ENCODE measurements around the gene SCARF1. TPM values are rescaled to one million over a fixed set of nuclear protein-coding genes. Genes with fewer than 3 reads are reported as not detected.
A peak's percentile ranks its signal among the peaks of the same experiment; 100 is the strongest.

The SCARF1 gene
- total RNA-seq, 2 experiments from 2014 or later: 2.7 to 3.2 TPM

DNA sequence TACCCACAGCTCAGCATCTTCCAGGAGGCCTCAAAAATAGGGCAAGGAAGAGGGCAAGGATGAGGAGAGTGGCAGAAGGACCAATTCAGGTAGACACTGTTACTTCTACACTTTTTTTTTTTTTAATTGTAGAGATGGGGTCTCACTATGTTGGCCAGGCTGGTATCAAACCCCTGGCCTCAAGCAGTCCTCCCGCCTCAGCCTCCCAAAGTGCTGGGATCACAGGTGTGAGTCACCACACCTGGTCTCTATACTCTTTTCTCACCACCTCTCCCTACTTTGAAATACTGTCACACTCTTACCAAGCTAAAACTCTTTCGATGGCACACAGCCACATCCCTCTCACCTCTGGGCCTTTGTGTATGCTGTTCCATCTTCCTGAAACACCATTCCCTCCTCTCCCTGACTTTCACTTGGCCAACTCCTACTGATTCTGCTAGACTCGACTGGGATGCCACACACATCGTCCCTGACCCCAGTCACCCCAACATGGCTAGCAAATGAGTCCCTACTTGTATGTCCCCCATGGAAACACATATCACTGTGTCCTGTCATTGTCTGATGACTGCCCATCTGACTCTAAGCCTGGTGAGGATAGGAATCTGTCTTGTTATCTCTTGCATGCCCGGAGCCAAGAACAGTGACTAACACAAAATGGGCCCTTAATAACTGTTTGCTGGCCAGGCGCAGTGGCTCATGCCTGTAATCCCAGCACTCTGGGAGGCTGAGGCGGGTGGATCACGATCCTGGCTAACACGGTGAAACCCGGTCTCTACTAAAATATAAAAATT lies 9.7 kb downstream of the SCARF1 start:
- POLR2A ChIA-PET: no interaction called here
- Mint-ChIP-seq H3K36me3 (no peaks in the 10 kb centered on the region), H3K9me3 (no peaks in the 10 kb centered on the region), H3K27ac (no peak overlapping the region), H3K4me1 (ENCODE audit: low read depth) (no peaks in the 10 kb centered on the region), H3K27me3 (no peaks in the 10 kb centered on the region), H3K4me3 (no peak overlapping the region)
- no peak for DNase-seq
- CTCF ChIA-PET: interaction anchor here (1.0 kb wide), 1 partner anchor 61 kb away, joined by 3 read pairs; no protein-coding TSS in a partner anchor
- intact Hi-C loops (cut with micrococcal nuclease): no loop called here

DNA sequence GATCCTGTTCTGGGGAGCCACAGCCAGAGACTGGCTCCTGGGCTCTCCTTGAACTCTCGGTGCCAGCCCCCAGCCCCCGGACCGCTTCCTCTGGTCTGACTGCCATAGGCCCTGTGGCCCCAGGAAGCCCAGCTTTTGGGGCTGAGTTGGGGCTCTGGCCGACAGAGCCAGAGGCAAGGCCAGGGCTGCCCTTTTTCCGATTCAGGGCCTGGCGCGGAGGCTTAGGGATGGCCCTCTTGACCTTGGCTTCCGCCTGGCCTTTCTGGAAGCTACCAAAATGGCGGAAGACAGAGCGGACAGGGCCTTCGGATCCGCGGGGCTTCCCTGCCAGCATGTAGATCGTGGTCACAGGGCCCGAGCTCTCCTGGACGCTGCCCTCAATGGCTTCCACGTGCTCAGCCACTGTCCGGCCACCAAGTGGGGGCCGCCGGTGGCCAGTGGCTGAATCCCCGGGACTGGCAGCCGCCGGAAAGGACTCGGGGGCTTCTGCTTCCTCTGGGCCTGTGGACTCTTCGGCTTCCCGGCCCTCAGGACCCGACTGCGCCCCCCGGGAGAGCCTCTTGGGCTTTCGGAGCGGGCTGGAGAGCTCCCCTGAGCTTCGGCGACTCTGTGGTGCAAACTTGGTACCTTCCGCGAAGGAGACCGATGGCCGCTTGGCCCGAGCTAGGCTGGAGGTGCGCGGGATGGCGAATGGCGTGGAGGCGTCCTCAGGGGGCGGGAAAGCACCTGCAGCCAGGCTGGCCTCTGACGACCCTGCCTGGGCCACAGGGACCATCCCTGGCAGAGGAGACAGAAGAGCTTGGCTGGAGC lies 10.5 kb downstream of the SCARF1 start:
- no peak overlapping the region for H3K4me3 Mint-ChIP-seq
- POLR2A ChIA-PET: no interaction called here
- intact Hi-C loops (cut with micrococcal nuclease): no loop called here
- no peak for DNase-seq
- H3K9me3 Mint-ChIP-seq: no peaks in the 10 kb centered on the region
- H3K27me3 Mint-ChIP-seq: no peaks in the 10 kb centered on the region
- no peak overlapping the region for H3K27ac Mint-ChIP-seq
- H3K4me1 Mint-ChIP-seq (ENCODE audit: low read depth): peaks cover 2% of the 10 kb centered on the region
- no peaks in the 10 kb centered on the region for H3K36me3 Mint-ChIP-seq
- CTCF ChIA-PET: interaction anchor here (1.0 kb wide), 1 partner anchor 60 kb away, joined by 3 read pairs; no protein-coding TSS in a partner anchor

DNA sequence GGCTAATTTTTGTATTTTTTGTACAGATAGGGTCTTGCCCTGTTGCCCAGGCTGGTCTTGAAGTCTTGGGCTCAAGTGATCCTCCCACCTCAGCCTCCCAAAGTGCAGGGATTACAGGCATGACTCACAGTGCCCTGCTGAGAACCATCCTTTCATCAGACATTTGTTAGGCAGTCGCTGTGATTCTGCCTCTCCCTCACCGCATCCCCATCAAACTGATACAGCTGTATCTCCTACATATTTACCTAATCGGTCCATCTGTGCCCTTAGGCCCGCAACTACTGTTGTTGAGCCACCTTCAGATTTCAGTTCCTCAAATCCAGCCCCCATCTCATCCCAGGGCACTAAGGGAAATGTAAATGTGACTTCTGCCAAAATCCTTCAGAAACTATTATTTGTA lies 14.9 kb downstream of the SCARF1 start:
- intact Hi-C loops (cut with micrococcal nuclease): loop anchor here (1.0 to 2.0 kb wide), 3 partner anchors 56 to 114 kb away; partner anchors contain the start of gene INPP5K
- Mint-ChIP-seq H3K27me3 (peaks cover 15% of the 10 kb centered on the region), H3K9me3 (no peaks in the 10 kb centered on the region), H3K36me3 (no peaks in the 10 kb centered on the region), H3K27ac (no peak overlapping the region), H3K4me1 (ENCODE audit: low read depth) (peaks cover 11% of the 10 kb centered on the region), H3K4me3 (no peak overlapping the region)
- CTCF ChIA-PET: interaction anchor here (0.6 to 9.4 kb wide), 30 partner anchors 9 to 402 kb away, joined by 3 to 209 read pairs (median 6); partner anchors contain the start of genes INPP5K, PITPNA, RILP and SCARF1
- POLR2A ChIA-PET: interaction anchor here (0.7 to 2.4 kb wide), 3 partner anchors 19 to 93 kb away, joined by 3 to 14 read pairs (median 4); partner anchors contain the start of gene RILP
- DNase-seq: no peak

- H3K27me3 Mint-ChIP-seq: peaks cover 16% of the 10 kb centered on the region
- peak overlapping the region; percentile 18 for H3K27ac Mint-ChIP-seq
- intact Hi-C loops (cut with micrococcal nuclease): loop anchor here (1.0 to 2.0 kb wide), 3 partner anchors 55 to 113 kb away; partner anchors contain the start of gene INPP5K
- no peaks in the 10 kb centered on the region for H3K36me3 Mint-ChIP-seq
- CTCF ChIA-PET: interaction anchor here (0.6 to 9.4 kb wide), 34 partner anchors 10 to 401 kb away, joined by 3 to 209 read pairs (median 5); partner anchors contain the start of genes INPP5K, PITPNA, RILP and SCARF1
- H3K4me3 Mint-ChIP-seq: peak overlapping the region; percentile 73
- H3K9me3 Mint-ChIP-seq: no peaks in the 10 kb centered on the region
- POLR2A ChIA-PET: interaction anchor here (0.7 to 2.4 kb wide), 4 partner anchors 20 to 92 kb away, joined by 3 to 14 read pairs (median 4); partner anchors contain the start of genes PITPNA and RILP
- peak; percentile 91 for DNase-seq
- H3K4me1 Mint-ChIP-seq (ENCODE audit: low read depth): peaks cover 11% of the 10 kb centered on the region
These were observed 15.8 kb downstream of the SCARF1 start for GRCh38 chr17:1629504-1630310.

GRCh38 chr17:1628856-1629503 lies 16.6 kb downstream of the SCARF1 start:
- Mint-ChIP-seq H3K36me3 (no peaks in the 10 kb centered on the region), H3K4me3 (peak overlapping the region; percentile 87), H3K4me1 (ENCODE audit: low read depth) (peaks cover 11% of the 10 kb centered on the region), H3K9me3 (no peaks in the 10 kb centered on the region), H3K27ac (peak overlapping the region; percentile 67), H3K27me3 (peaks cover 16% of the 10 kb centered on the region)
- CTCF ChIA-PET: interaction anchor here (0.7 to 9.4 kb wide), 17 partner anchors 10 to 264 kb away, joined by 3 to 209 read pairs (median 12); partner anchors contain the start of genes INPP5K, RILP and SCARF1
- peak; percentile 93 for DNase-seq
- intact Hi-C loops (cut with micrococcal nuclease): loop anchor here (1.0 kb wide), 1 partner anchor 22 kb away; no protein-coding TSS in a partner anchor
- POLR2A ChIA-PET: interaction anchor here (1.2 to 2.4 kb wide), 2 partner anchors 55 to 66 kb away, joined by 3 to 14 read pairs; partner anchors contain the start of gene PITPNA

DNA sequence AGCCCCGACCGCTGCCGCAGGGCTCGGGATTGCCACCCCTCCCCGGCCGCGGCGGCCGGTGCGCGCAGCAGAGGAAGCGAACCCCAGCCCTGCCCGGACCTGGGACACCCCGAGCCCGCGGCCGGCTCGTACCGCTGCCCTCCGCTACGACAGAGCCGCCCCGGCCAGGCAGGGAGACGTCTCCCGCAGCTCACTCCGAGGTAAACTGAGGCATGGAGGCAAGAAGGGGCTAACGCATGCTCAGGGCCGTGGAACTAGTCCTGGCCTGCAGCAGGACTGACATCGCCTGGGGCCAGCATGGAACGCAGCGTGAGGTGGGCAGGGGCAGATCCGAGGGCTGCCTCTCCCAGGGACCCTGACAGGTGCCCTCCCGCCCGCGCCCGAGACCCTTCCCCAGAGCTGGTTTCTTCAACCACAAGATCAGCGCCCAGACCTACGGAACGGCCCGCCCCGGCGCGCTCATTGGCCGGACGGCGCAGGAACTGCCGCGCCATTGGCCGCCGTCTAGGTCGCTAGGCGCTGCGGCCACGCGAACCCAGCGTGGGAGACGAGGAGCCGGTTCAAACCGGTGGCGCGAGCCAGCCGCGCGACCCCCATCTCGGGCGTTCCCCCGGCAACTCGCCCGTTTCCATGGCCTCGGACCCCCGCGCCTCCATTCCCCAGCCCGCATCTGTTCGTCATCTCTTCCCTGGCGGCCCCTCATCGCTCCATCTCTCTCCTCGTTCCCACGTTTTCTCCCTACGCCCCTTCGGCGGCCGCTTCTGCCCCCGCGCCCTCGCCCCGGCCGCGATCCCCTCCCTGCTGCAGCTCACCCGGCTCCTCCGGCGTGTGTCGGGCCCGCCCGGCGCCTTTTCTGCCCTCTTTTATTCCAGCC lies 17.3 kb downstream of the SCARF1 start, which contains the start of gene SLC43A2:
SLC43A2 (minus strand) TSS at position 853 of the 874 bp plus-strand sequence. CDS start 960 bp downstream, outside the sequence.
- H3K4me3 Mint-ChIP-seq: peak within 1 kb of the TSS; percentile 87
- peaks cover 11% of the 10 kb centered on the region for H3K4me1 Mint-ChIP-seq (ENCODE audit: low read depth)
- DNase-seq: peak; percentile 83
- POLR2A ChIA-PET: interaction anchor here (0.6 to 2.4 kb wide), 2 partner anchors 21 to 54 kb away, joined by 4 to 14 read pairs; no protein-coding TSS in a partner anchor
- H3K9me3 Mint-ChIP-seq: no peaks in the 10 kb centered on the region
- H3K36me3 Mint-ChIP-seq: no peaks in the 10 kb centered on the region
- H3K27me3 Mint-ChIP-seq: peaks cover 16% of the 10 kb centered on the region
- H3K27ac Mint-ChIP-seq: peak within 1 kb of the TSS; percentile 67
- CTCF ChIA-PET: interaction anchor here (2.0 to 9.4 kb wide), 6 partner anchors 17 to 112 kb away, joined by 12 to 209 read pairs (median 24); partner anchors contain the start of genes INPP5K, RILP and SCARF1
- intact Hi-C loops (cut with micrococcal nuclease): loop anchor here (1.0 kb wide), 1 partner anchor 21 kb away; no protein-coding TSS in a partner anchor

DNA sequence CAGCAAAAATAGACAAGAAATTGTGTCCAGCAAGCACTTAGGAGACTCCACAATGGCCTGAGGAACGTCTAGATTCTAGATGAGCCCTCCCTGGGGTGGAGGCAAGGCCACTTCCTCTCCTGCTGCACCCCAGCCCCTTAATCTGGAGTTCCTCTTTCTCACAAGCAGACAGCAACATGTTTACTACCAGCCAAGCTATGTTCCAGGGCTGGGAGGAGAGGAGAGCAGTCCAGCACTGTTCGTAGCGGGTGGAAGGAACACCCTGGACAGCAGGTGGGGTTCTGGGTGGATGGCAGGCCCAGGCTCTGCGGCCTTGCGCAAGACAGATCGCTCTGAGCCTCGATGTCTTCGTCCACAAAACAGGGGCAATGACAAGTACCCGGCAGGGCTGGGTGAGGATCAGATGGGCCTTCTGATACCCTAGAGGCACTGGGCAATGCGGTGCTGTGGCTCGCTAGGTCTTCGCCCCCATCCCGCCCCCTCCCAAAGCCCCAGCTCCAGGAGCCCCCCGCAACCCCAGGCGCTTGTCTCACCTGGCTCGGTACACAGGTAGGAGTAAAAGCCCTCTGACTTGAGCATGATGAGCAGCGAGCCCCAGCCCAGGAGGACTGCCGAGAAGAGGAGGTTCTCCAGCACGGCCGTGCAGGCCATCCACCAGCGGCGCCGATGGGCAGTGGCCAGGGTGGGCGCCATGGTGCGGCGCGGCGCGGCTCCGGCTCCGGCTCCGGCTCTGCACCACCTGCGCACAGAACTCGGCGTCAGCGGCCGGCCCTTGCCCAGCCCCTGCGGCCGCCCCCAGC lies 18.1 kb downstream of the SCARF1 start:
- Mint-ChIP-seq H3K27me3 (peaks cover 16% of the 10 kb centered on the region), H3K4me1 (ENCODE audit: low read depth) (peaks cover 11% of the 10 kb centered on the region), H3K4me3 (peak overlapping the region; percentile 54), H3K36me3 (no peaks in the 10 kb centered on the region), H3K27ac (no peak overlapping the region), H3K9me3 (no peaks in the 10 kb centered on the region)
- no peak for DNase-seq
- intact Hi-C loops (cut with micrococcal nuclease): no loop called here
- ChIA-PET POLR2A (interaction anchor here (0.6 kb wide), 1 partner anchor 20 kb away, joined by 4 read pairs; no protein-coding TSS in a partner anchor), CTCF (interaction anchor here (0.5 to 9.4 kb wide), 4 partner anchors 20 to 263 kb away, joined by 3 to 209 read pairs (median 12); partner anchors contain the start of gene RILP)

- ChIA-PET POLR2A (interaction anchor here (1.1 kb wide), 1 partner anchor 58 kb away, joined by 3 read pairs; no protein-coding TSS in a partner anchor), CTCF (interaction anchor here (1.4 to 9.4 kb wide), 2 partner anchors 19 to 50 kb away, joined by 3 to 209 read pairs; no protein-coding TSS in a partner anchor)
- H3K4me1 Mint-ChIP-seq (ENCODE audit: low read depth): peaks cover 11% of the 10 kb centered on the region
- no peaks in the 10 kb centered on the region for H3K36me3 Mint-ChIP-seq
- peaks cover 16% of the 10 kb centered on the region for H3K27me3 Mint-ChIP-seq
- no peak overlapping the region for H3K27ac Mint-ChIP-seq
- no peak for DNase-seq
- intact Hi-C loops (cut with micrococcal nuclease): no loop called here
- H3K4me3 Mint-ChIP-seq: no peak overlapping the region
- H3K9me3 Mint-ChIP-seq: no peaks in the 10 kb centered on the region
These were observed 19.2 kb downstream of the SCARF1 start for GRCh38 chr17:1626333-1626732.

- intact Hi-C loops (cut with micrococcal nuclease): no loop called here
- H3K4me3 Mint-ChIP-seq: no peak overlapping the region
- ChIA-PET CTCF (interaction anchor here (0.9 to 9.4 kb wide), 2 partner anchors 49 to 59 kb away, joined by 3 to 209 read pairs; no protein-coding TSS in a partner anchor), POLR2A (no interaction called here)
- H3K36me3 Mint-ChIP-seq: no peaks in the 10 kb centered on the region
- H3K9me3 Mint-ChIP-seq: no peaks in the 10 kb centered on the region
- peaks cover 16% of the 10 kb centered on the region for H3K27me3 Mint-ChIP-seq
- H3K4me1 Mint-ChIP-seq (ENCODE audit: low read depth): peaks cover 11% of the 10 kb centered on the region
- DNase-seq: no peak
- H3K27ac Mint-ChIP-seq: no peak overlapping the region
These were observed 20.0 kb downstream of the SCARF1 start for GRCh38 chr17:1625581-1625980.

All from activated CD4-positive, alpha-beta memory T cell treated with anti-CD3 and anti-CD28 coated beads for 36 hours (primary cell).